Ishikawa (cell line): Measurements from ENCODE around the gene CRACR2B.

Experiments used
- CEBPB ChIP-seq: IDR thresholded peaks from 2 replicates; pipeline ENCODE4 v1.6.1; 2012
- CREB1 ChIP-seq: IDR thresholded peaks from 2 replicates; pipeline ENCODE4 v1.6.1; 2012; ENCODE audit warnings: low read depth
- EGR1 ChIP-seq: IDR thresholded peaks from 2 replicates; pipeline ENCODE4 v1.6.1; 2012
- EP300 ChIP-seq: IDR thresholded peaks from 2 replicates; pipeline ENCODE4 v1.6.1; 2012; ENCODE audit warnings: borderline replicate concordance
- FOXM1 ChIP-seq: IDR thresholded peaks from 2 replicates; pipeline ENCODE4 v1.6.1; 2012; ENCODE audit warnings: low read depth, borderline replicate concordance
- NFIC ChIP-seq: IDR thresholded peaks from 2 replicates; pipeline ENCODE4 v1.6.1; 2012
- RAD21 ChIP-seq: IDR thresholded peaks from 2 replicates; pipeline ENCODE4 v1.6.1; 2012; ENCODE audit warnings: low read depth
- TAF1 ChIP-seq: IDR thresholded peaks from 2 replicates; pipeline ENCODE4 v1.6.1; 2012; ENCODE audit warnings: low read depth, mild to moderate bottlenecking
- TCF12 ChIP-seq: IDR thresholded peaks from 2 replicates; pipeline ENCODE4 v1.6.1; 2012; ENCODE audit warnings: low read depth
- TEAD4 ChIP-seq: IDR thresholded peaks from 2 replicates; pipeline ENCODE4 v1.6.1; 2012
- YY1 ChIP-seq: IDR thresholded peaks from 2 replicates; pipeline ENCODE4 v1.6.1; 2012; ENCODE audit warnings: low read depth
- ZBTB7A ChIP-seq: IDR thresholded peaks from 2 replicates; pipeline ENCODE4 v1.6.1; 2012; ENCODE audit warnings: low read depth
- TF ChIP-seq, protein P1 (sequence below): IDR thresholded peaks from 2 replicates; pipeline ENCODE4 v1.6.1; 2012
- TF ChIP-seq, protein P2 (sequence below): IDR thresholded peaks from 2 replicates; pipeline ENCODE4 v1.6.1; 2012
- TF ChIP-seq, protein P3 (sequence below): IDR thresholded peaks from 2 replicates; pipeline ENCODE4 v1.6.1; 2012; ENCODE audit warnings: low read depth, mild to moderate bottlenecking

Gene CRACR2B

DNA sequence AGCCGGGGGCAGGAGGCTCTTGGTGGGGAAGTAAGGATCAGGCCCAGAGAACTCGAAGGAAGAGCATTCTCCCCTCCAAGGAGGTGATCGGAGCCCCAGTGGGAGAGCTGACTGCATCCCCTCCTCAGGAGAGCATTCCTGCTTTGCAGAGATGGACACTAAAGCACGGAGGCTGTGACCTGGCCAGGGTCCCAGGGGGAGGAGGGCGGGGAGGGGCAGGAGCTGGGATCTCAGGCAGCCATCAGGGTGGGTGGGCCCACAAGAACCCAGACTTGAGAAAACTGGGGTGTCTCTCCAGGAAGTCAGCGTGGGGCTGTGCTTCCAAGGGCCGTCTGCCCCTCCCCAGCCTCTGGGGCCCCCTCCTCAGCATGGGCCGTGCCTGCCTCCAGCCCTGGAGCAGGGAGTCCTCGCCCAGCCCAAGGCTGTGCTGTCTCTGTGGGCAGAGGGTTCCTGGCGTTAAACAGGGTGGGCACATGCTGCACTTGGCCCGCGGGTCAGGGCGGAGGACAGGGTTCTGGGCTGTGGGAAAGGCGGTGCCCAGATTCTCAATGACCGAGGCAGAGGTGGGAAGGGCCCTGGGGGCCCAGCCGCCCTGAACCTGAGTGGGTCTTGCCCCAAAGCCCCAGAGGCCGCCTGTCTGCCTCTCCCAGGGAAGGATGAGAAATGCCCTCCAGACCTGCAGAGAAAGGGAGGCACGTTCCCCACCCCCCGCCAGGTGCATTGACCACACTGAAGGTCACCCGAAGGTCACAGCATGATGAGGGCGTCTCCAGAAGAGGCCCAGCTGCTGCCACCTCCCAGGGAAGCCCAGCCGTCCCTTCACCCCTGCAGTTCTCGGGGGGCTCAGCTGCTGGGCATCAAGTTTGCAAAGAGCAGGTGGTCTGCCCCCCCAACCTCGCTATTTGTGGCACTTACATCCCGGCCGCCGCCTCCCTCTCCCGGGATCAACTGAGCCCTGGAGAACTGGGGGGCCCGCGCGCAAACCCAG is 38.5 kb upstream of the CRACR2B start:
- TF ChIP-seq, protein P1, sequence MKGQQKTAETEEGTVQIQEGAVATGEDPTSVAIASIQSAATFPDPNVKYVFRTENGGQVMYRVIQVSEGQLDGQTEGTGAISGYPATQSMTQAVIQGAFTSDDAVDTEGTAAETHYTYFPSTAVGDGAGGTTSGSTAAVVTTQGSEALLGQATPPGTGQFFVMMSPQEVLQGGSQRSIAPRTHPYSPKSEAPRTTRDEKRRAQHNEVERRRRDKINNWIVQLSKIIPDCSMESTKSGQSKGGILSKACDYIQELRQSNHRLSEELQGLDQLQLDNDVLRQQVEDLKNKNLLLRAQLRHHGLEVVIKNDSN, result no peak
- TF ChIP-seq YY1 (no peak), CREB1 (no peak), RAD21 (no peak), EP300 (no peak), FOXM1 (no peak), CEBPB (no peak), NFIC (no peak), EGR1 (no peak)
- TF ChIP-seq, protein P2, sequence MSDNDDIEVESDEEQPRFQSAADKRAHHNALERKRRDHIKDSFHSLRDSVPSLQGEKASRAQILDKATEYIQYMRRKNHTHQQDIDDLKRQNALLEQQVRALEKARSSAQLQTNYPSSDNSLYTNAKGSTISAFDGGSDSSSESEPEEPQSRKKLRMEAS, result no peak
- TF ChIP-seq, protein P3, sequence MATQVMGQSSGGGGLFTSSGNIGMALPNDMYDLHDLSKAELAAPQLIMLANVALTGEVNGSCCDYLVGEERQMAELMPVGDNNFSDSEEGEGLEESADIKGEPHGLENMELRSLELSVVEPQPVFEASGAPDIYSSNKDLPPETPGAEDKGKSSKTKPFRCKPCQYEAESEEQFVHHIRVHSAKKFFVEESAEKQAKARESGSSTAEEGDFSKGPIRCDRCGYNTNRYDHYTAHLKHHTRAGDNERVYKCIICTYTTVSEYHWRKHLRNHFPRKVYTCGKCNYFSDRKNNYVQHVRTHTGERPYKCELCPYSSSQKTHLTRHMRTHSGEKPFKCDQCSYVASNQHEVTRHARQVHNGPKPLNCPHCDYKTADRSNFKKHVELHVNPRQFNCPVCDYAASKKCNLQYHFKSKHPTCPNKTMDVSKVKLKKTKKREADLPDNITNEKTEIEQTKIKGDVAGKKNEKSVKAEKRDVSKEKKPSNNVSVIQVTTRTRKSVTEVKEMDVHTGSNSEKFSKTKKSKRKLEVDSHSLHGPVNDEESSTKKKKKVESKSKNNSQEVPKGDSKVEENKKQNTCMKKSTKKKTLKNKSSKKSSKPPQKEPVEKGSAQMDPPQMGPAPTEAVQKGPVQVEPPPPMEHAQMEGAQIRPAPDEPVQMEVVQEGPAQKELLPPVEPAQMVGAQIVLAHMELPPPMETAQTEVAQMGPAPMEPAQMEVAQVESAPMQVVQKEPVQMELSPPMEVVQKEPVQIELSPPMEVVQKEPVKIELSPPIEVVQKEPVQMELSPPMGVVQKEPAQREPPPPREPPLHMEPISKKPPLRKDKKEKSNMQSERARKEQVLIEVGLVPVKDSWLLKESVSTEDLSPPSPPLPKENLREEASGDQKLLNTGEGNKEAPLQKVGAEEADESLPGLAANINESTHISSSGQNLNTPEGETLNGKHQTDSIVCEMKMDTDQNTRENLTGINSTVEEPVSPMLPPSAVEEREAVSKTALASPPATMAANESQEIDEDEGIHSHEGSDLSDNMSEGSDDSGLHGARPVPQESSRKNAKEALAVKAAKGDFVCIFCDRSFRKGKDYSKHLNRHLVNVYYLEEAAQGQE, result no peak

DNA sequence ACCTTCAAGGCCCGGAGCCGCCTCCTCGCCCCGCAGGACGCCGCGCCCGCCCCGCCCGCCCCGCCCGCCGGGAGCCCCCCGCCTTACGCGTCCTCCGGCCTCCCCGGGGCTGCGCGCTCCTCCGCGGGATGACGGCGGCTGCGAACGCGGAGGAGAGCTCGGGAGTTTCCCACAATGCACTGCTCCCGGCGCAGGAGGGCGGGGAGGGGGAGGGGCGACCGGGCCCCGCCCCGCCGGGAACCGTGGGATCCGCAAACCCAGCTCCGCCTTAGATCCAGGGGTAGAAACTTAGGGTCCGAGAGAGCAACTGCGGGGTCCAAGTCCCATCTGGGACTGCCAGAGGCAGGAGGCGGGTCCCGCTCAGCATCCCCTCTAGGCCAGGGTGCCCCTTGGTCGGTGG is 37.8 kb upstream of the CRACR2B start, which contains the start of gene CEND1:
Gene CEND1 (minus strand): TSS at position 148 of the 400 bp plus-strand sequence. CDS start 1,514 bp downstream, outside the sequence.
- TF ChIP-seq, protein P3, result no peak
- TF ChIP-seq YY1 (no peak), RAD21 (no peak), ZBTB7A (no peak), EGR1 (no peak), TCF12 (no peak), CEBPB (no peak), TAF1 (no peak), CREB1 (no peak), TEAD4 (no peak), NFIC (no peak), FOXM1 (no peak), EP300 (no peak)
- TF ChIP-seq, protein P1, result no peak
- TF ChIP-seq, protein P2, result no peak

DNA sequence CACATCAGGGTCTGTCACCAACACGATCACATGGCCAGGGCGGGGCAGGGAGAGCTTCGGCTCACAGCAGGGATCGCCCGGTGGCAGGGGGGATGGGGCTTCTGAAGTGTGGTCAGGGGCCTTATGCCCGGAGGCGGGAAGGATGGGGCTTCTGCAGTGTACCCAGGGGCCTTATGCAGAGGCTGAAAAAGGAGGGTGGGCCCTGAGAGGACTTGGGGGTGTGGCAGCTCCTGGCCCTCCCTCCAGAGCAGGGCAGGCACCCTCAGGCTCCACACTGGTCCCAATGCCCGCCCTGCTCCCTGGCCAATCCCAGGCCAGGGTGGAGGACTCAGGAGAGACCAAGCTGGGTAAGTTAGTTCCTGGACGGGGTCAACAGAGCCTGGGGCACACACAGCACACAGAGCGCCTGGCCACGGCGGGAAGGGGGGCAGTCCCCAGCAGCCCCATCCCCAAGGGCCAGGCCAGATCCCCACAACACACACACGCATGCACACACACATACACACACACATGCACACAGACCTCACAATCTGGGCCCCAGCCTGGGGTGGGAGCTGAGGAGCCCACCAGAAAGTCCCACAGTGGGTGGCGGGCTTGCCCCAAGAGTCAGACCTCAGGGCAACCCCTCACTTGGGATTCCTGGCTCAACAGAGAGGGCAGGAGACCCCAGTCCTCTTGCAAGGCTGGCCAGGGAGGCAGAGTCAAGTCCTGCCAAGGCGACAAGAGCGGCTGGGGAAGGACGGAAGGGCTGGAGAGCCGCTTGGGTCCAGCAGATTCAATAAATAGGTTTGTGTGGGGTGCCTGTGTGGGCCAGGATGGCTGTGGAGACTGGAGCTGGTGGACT is 36.8 kb upstream of the CRACR2B start:
- TF ChIP-seq ZBTB7A (peak; percentile 47; the same call in 1 of the 2 replicates), EGR1 (no peak)

DNA sequence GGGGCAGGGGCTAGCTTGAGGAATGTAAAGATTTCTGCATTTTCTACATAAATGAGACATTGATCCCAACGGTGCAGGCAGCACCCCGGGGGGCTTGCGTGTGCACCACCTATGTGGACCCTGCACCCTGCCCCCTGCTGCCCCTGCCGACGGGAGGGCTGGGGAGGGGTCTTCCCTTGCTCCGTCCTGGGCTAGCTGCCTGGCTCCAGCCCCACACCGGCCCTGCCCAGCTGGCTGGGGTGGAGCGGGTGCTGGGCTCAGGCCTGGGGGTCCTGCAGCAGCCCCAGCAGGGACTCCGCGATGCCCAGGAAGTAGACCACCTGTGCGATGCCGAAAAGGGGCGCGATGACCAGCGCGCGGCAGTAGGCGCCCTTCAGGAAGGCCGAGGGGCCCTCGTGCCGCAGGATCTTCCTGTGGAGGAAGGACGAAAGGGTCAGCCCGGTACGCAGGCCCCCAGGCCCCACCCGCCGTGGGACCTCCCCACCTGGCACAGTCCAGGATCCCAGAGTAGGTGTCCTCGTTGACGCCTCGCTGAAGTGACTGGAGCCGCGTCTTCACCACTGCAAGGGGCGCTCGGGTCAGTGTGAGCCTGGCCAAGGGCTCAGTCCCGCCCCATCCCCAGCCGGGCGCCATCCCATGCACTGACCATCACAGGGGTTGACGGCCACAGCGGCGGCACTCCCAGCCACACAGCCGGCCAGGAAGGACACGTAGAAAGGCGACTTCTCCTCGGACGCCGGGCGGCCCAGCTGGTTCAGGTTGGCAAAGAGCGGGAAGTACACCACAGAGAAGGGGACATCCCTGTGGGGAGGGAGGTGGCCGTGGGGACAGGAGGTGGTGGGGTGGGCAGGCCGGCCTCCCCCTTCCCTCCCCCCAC is 35.8 kb upstream of the CRACR2B start:
- TF ChIP-seq RAD21, result no peak
- 0 out of 2 replicates have a peak, but pooled peaks have one; percentile 62 for TF ChIP-seq ZBTB7A
- TF ChIP-seq EGR1, result no peak
- no peak for TF ChIP-seq NFIC
- TF ChIP-seq TEAD4, result no peak
- TF ChIP-seq, protein P1, result no peak
- TF ChIP-seq YY1, result no peak
- no peak for TF ChIP-seq TAF1
